HG03175 (cell line): Measurements from ENCODE around the gene RIPOR2.
A peak's percentile ranks its signal among the peaks of the same experiment; 100 is the strongest.
"Not testable (repeated sequence)": the region's sequence is repeated elsewhere in the genome, so short reads cannot be mapped to it uniquely, and the experiment has no call there.

Experiments used
- ATAC-seq: cut with Tn5 transposase; IDR thresholded peaks from one replicate; pipeline ENCODE4 v1.9.1; 2021; ENCODE audit warnings: mild to moderate bottlenecking, moderate library complexity; ENCODE audit not compliant: unreplicated experiment

Gene RIPOR2

DNA sequence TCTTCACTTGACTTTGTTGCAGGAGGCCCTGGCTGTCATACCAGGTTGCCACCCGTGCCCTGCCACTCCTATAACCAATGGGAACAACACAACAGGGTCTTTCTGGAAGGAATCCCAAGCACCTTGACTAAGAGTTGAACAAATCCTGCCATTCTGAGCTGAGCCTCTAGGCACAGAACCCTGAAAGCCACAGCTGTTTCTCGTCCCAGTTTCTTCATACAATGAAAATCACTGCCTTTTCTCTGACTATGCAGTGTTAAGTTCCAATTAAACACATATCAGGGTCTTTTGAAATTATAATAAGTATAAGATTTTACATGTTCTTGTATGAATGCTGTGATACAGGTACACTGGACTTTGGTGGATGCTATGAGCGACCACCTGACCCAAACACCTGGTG, 54.4 kb downstream of the RIPOR2 start:
- no peak for ATAC-seq

DNA sequence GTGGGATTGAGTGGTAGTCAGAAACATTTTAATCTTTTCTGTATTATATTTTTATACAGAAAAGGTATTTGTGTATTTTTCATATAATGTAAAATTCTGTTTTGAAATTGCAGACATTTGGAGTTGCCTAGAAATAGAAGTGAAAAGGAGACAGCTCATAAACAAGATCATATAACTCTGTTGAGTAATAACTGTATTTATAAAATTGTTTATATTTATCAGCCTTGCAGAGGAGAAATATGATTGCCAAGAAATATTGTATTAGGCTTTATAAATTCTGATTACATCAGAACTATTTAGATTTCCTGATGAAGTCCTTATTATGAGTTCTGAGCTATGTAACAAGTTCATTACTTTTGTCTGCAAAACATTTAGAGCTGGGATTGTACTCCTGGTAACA, 55.3 kb downstream of the RIPOR2 start:
- no peak for ATAC-seq

DNA sequence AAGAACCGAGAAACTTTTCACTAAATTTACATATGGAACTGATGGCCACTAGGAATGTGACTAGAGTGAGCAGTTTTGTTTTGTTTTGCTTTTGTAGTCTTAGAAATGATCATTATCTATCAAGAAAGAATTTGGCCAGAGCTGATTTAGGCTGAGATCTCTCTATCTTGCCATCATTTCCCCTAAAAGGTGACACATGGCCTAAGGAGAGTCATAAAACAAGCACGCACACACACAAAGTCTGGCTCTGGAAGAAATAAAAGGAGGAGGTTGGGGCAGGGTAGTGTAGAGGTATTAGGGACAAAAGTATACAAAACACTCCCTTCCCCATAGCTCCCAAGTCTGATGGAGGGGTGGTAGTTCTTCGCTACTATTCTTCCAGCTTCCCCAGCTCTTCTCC, 56.4 kb downstream of the RIPOR2 start:
- ATAC-seq = no peak

DNA sequence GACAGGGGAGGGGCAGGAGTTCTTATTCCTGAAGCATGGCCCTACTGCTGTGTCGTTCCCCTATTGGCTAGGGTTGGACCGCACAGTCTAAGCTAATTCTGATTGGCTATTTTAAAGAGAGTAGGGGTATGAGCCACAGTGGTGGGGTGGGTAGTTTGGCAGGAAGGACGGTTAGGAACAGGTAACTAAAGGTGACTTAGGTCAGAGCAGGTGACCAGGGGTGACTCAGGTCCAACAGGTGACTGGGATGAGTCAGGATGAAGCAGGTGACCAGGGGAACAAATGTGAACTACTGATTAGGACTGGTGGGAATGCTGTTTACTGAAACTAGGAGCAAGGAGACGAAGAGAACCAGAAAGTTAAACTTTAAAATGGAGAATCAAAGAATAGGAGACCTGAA, 58.0 kb downstream of the RIPOR2 start:
- ATAC-seq = not testable (repeated sequence)

DNA sequence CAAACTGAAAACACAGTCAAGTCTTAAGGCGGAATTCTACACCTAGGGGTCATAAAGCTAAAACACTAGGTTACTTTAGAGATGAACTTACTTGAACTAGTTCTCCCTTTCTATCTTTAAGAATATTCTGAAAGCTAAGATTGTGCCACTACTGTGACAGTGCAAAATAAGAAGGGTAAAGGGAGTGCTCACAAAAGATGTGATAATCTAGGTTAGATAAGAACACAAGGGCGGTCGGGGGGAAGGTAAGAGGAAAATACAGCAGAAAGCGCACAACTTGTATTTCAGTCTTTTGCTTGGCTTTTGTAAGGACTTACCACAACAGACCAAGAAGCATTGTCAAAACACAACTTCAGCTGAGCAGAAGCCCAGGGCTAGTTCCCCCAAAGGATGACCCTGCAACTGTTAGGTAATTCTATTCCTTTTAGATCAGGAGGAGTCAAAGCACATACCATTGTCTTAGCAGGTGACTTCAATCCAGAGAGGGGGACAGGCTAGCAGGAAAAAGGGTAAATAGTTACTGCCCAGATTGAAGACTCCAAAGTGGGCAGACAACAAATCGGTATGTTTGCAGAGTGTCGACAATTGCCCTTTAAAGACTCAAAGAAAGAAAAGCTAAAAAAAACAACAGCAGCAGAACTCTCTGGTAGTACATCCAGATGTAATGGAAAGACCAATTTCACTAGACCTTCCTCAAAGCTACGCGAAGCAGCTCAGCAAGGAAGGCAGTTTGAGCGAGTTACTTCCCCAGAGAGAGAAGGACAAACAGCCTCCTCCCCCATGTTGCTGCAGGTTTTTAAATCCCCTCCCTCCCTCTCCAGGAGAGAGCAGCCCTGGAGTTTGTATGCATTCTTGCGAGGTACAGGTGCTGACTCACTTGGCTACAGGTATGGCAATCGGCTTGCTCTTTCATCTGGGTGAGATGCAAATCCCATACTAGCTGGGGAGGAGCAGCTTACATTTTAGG, 59.0 kb downstream of the RIPOR2 start:
- ATAC-seq = no peak

DNA sequence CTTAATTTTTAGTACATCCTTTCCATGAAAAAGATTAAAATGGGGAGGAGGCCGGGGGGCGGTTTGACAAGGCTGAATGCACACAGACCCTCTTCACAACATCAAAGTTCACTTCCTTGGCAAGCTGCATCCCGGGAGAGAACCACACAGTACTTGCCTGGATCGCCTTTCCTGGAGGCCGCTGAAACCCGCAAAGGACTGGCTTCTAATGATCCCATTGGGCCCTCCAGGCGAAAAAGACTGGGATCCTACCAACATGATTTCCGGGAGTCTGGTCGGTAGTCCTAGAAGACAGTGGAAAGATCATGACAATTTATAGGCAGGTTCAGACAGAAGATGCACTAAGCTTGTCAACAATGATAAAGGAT, 60.2 kb downstream of the RIPOR2 start:
- ATAC-seq = no peak

DNA sequence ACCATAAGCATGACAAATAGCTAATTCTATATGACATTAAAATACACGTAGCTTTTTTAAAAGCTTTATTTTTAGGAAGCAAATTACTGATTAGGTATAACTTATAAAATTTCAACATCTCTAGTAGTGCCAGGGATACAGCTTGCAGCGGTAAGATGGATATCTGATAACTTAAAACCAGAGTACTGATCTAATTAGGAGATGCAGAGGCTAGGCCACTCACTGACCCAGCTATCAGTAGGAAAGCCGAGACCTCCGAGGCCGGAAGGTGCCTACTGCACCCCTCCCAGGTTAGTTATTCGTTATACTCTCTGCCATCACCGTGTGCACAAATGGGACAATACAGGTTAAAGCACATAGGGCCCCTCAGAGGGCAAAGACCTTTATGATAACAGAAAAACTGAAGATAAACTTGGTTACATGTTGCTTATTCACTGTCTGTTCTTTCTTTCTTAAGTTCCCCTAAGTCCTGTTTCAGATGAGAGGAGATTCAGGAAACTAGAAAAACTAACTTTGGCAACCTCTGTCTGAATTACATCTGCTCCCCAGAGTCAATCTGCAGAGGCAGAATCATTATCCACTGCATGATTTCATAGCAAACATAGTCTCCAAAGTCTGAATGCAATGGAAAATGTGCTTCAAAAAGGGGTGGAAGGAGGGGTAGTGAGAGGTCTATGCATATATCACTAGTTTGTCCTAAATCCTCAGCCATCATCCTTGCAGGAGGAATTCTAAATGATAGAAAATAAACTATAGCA, 60.8 kb downstream of the RIPOR2 start:
- ATAC-seq = no peak

DNA sequence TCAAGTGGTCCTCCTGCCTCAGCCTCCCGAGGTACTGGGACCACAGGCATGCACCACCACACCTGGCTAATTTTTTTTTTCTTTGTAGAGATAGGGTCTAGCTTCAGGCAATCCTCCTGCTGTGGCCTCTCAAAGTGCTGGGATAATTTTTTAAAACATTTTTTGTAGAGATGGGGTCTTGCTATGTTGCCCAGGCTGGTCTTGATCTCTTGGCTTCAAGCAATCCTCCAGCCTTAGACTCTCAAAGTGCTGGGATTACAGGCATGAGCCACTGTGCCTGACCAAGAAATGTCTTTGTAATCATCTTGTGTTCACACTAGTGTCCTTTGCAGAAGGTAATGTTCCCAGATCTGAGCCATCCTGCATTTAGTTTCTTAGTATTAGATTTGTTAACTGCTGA, 61.6 kb downstream of the RIPOR2 start:
- no peak for ATAC-seq

DNA sequence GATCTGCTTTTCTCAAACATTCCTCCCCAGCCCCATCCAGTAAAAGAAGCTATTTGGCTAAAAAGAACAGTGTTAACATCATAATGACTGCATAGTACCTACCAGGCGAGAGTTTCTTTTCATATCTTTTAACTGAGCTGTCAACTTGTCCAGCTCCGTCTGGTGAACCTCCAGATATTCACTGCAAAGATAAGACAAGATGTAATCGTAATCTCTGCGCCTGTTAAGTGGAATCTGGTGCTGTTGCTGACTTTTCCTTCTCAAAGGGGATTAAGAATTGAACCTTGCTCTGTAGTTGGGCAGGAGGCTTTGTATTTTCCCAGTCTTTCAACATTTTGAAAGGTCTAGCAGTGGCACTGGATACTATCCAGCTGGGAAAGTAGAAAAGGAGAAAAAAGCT, 63.0 kb downstream of the RIPOR2 start:
- no peak for ATAC-seq

DNA sequence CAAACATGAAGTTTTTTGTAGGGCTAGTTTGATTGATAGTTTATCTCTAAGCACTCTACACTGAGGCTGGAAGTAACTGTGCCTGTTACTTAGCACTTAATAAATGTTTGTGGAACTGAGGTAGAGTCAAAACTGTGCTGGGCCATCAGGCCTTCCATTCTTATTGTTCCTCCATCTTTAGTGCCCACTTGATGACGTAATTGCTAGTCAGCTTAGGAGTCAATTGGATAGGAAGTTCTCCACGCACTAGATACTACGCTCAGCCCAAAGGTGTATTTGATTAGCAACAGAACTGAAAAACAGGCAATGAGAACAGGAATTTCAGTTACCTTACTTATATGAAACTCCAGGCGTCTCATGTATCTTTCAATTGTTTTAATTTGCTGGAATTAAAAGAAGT, 67.0 kb downstream of the RIPOR2 start:
- no peak for ATAC-seq

DNA sequence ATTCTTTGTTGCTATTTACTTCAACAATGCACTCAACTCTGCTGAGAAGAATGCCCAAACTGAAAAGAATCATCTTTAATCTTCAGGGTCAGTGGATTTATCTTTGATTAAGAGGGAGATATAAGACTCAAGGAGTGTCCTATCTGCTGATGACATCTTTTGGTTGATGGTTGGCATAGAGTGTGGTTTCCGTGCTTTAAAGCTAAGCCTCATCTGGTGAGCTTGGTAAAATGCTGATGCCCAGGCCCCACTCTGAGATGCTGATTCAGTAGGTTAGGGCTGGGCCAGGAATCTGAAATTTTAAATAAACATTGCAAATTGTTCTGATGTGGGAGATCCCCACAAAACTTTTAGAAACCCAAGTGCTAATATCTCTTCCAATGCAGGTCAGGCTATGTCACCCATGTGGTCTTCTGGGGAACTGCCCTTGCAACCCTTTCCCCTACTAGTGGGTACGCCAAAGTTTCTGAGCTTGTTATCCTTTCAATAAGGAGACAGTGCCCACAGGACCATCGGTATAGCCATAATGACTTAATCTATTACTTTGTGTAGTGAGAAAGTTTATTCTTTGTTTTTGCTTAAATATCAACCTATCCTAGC, 68.6 kb downstream of the RIPOR2 start:
- ATAC-seq = no peak

DNA sequence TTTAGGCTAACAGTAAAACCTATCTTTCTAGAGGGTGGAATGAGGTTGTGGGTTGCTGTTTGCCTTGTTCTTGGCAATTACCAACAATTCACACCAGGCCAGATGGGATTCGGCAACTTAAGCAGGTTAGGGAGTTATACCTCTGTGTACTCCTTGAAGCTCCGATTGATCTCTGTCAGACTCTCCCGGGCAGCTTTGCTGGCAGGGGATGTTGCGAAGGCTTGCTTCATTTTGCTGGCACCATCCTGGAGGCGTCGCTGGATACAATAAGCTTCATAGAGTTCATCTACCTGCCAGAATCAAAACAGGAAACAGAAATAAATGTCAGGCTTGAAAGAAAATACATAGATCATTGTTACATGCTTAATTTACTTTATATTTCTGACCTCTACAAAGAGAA, 70.6 kb downstream of the RIPOR2 start:
- ATAC-seq = no peak

DNA sequence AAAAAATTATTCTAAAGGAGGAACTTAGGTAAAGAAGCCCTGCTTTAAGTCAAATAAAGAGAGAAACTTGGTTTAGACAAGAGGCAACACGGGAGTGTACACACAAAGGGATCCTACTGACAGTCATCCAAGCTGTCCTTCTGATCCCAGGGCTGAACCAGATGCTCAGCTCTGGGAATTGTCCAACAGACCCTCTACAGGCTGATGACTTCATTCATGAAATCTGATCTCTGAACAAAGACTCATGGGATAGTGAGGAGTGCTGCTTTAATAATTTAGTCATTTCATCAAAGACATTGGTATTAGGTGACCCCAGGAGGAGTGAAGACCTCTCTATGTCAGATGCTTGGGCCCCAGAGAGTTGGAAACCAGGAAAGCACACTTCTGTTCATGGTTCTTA, 71.4 kb downstream of the RIPOR2 start:
- ATAC-seq = no peak

DNA sequence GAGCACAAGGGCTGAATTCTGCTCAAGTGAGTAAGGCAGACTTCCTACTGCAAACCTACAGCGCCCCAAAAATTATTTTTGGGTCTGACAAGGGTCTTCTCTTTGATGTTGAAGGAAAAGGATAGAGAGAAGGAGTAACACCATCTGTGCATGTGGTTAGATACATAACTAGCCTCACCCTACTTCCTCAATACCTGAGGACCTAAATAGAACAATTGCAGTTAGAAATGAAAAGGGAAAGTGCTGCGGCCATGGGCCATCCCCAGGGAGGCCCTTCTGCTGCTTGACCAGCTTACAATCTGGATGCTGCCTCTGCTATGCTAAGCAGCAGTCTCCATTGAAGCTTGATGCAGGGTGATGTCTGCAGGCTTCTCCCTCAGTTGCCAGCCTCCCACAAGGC, 73.8 kb downstream of the RIPOR2 start:
- ATAC-seq = peak; percentile 77

DNA sequence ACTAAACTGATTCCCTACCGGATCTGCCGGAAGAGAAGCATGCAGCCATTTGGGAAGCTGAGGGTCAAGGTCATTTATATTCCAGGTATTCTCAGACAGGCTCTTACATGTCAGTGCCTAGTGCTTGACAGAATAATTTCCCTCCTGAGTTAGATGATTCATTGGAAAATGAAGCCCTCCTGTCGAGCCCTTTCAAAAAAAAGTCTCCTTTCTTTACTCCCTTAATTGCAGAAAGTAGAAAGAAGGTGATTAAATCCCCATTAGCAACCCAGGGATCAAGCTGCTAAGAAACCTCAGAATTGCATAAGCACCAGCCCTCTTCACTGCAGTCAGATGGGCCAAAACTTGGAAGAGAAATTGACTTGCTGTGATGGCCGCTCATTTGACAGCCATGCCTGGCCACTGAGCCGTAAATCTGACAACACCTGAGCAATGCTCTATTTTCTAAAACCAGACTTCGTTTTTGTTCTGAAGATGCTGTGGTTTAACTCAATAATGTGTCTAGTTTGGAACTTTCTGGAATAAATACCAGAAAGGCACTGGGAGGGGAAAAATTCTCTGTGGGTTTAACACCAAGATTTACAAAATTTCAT, 76.1 kb downstream of the RIPOR2 start:
- ATAC-seq = no peak

DNA sequence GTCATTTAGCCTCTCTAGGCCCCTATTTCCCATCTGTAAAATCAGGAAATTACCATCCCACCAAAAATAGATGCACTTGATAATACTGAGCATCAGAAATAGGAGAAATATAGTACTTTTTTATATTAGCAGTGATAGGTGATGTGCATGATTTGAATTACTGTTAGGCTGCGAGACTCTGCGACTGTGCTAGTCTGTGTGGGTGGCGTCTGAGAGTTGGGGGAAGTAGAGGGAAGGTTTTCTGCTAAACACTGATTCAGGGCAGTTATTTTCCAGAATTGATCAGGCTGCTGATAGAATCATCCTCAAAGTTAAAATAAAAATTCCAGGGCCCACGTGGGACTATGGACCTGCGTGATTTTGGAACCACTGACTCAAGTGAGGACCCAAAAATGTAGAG, 76.6 kb downstream of the RIPOR2 start:
- ATAC-seq = no peak

DNA sequence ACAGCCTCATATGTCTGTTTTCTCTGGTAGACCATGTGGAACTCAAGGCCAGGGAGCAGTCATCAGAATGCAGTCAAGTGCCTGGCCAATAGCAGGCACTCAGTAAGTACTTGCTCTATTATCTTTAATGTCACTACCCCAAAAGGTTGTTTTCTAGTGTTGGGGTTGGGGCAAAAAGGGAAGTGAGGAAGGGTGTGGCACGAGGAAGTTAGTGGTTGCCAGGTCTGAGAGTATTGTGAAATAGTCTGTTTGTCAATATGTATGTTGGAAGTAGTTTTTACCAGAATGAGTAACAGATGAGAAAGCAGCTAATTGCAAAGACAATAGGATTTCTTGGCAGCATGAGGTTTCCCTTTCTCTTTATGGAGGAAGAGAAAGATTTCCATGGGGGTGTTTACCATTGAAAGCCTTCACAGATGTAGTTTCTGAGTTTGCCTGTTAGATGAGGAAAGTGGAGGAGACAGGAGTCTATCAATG, 77.5 kb downstream of the RIPOR2 start:
- ATAC-seq = peak; percentile 71

DNA sequence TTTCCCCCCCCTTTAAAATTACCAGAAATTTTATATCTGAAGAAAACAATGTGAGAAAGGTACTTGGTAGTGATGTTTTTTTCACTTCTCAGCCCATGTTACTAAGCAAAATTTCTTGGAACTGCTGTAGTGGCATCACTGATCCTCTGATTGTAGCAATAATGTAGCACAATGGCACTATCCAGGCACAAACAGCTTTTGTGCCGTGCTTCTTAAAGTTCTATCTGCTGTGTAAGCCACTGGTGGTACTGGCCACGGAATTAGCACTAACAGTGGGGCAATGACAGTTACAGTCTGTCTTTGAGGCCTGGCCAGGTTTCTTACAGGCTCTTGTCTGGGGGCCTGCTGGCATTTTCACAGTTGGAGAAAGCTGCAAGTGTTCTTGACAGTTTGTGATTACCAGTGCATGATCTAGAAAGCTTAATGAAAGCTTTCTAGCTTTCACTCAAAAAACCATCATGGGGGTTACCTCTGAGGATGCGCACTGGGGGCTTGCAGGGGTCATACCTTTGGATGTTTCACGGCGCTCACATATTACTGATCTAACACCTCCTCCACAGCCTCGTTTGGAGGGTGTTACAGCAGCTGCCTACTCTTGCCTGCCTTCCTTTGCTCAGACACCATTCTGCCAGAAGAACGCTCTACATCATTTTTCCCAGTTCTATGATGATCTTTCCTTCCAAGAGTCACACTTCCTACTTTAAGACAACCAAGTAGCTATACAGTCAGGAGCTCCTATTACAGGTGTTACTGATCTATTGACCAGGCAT, 78.7 kb downstream of the RIPOR2 start:
- ATAC-seq = no peak

DNA sequence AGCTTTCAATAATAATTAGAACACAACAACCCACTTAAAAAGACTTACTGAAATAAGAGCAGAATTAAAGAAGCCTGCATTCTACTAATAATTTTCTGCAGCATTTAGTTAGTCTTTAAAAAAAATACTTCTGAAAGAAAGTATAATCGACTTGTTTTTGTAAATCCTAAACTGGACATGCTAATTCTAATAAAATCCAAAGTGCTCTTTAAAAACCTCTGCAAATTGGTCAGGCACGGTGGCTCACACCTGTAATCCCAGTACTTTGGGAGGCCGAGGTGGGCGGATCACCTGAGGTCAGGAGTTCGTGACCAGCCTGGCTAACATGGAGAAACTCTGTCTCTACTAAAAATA, 79.5 kb downstream of the RIPOR2 start:
- ATAC-seq = no peak

DNA sequence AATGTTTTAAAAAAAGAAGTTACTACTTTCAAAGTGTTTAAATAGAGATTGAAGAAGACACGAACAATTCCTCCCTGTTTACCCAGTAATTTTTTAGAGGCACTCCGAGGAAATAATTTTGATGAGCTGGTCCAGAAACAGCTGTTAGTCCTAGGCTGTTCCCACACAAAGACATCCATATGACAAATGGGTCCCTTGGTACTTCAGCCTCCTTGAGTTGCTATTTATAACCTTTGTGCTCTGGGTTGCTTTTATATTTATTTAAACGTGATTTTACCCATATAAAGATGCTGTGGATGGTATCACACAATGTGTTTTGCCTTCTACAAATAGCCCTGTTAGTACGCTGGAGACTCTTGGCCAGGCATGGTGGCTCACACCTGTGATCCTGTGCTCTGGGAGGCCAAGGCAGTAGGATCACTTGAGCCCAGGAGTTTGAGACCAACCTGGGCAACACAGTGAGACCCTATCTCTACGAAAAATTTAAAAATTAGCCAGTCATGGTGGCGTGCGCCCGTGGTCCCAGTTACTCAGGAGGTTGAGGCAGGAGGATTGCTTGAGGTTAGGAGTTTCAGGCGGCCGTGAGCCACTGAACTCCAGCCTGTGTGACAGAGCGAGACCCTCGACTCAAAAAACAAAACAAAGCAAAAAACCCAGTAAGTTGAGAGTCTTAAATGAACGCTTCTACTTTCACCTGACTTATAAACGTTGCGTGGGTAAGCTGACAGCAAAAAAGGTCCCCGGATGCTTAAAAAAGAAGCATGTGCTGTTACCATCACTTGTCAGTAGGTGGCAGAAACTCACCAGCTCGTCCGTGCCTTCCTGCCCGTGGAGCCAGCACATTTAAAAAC, 80.1 kb downstream of the RIPOR2 start:
- ATAC-seq = no peak
